Omental fat pad (tissue), 4 donors: Measurements from ENCODE around the gene IL1F10. TPM values are rescaled to one million over a fixed set of nuclear protein-coding genes. Genes with fewer than 3 reads are reported as not detected.

Experiments
- ATAC-seq: fragments of 150-250 bp; one replicate; pipeline ENCODE4 v1.9.1; 2016; ENCODE audit warnings: mild to moderate bottlenecking, moderate library complexity; ENCODE audit not compliant: low FRiP score
- DNase-seq: peaks from one replicate; pipeline ENCODE4 v3.0.0-alpha.2; 2019; ENCODE audit warnings: low spot score
- CTCF ChIP-seq, 3 donors: fragments of 450-650 bp; IDR thresholded peaks; one replicate each; pipeline ENCODE4 v1.5.1; 2016 to 2017; ENCODE audit warnings: antibody characterized with exemption in 3 of 3, mild to moderate bottlenecking in 3 of 3, moderate library complexity in 2 of 3
- small RNA-seq: library from RNA; depleted of rRNA; stranded (forward); fragments of <200 nt; gene quantifications from one replicate; pipeline ENCODE3, GENCODE V24; 2016
- total RNA-seq, 4 donors: library from RNA; depleted of rRNA; stranded (reverse); fragments of >200 nt; gene quantifications; one replicate each; pipeline ENCODE4 v1.1.0, GENCODE V29; 2016

IL1F10 gene
- total RNA-seq, 4 donors from 2014 or later: not detected

- ATAC-seq (no peak), DNase-seq (no peak)
- no peak for TF ChIP-seq CTCF (IDR thresholded peaks at IDR 0.05)
Measured at GRCh38 chr2:113123726-113124125, 56.0 kb downstream of the IL1F10 start.

- DNase-seq: no peak
- no peak for TF ChIP-seq CTCF (IDR thresholded peaks at IDR 0.05)
- ATAC-seq: peak; percentile 50
Measured at GRCh38 chr2:113124181-113124961, 56.6 kb downstream of the IL1F10 start.

Small RNAs within 50 kb of the gene (small RNA-seq; reads per million reads assigned to genes)
- gene RNU6-1180P: not detected

Other genes with a start within 250 kb of the IL1F10 start
- gene IL1B, start 231.2 kb upstream of the IL1F10 start, total RNA-seq: 10 to 100 TPM in 2 of 4 donors, 1 to 10 TPM in 2; 2.6 to 50.5 (median 7.3) TPM
- not detected for gene IL37, start 156.8 kb upstream of the IL1F10 start, total RNA-seq
- not detected for gene IL36G, start 90.0 kb upstream of the IL1F10 start, total RNA-seq
- gene IL36A, start 62.5 kb upstream of the IL1F10 start, total RNA-seq: not detected
- not detected for gene IL36B, start 15.1 kb upstream of the IL1F10 start, total RNA-seq
- gene IL36RN, start 8.8 kb upstream of the IL1F10 start, total RNA-seq: not detected
- 100 to 1,000 TPM in 1 of 4 donors, 1 to 10 TPM in 3; 4.8 to 114 (median 7.1) TPM for gene IL1RN, start 59.6 kb downstream of the IL1F10 start, total RNA-seq
- gene PSD4, start 106.0 kb downstream of the IL1F10 start, total RNA-seq: 10 to 100 TPM in 3 of 4 donors, 1 to 10 TPM in 1; 6.3 to 27.6 (median 13.1) TPM
- gene PAX8, start 211.0 kb downstream of the IL1F10 start, total RNA-seq: 1 to 10 TPM; 2.8 to 9.4 (median 5.8) TPM